ENCODE measurements around the gene OVCH1. TPM values are rescaled to one million over a fixed set of nuclear protein-coding genes. Genes with fewer than 3 reads are reported as not detected.
"Not testable (repeated sequence)": the region's sequence is repeated elsewhere in the genome, so short reads cannot be mapped to it uniquely, and the experiment has no call there.

The OVCH1 gene
- total RNA-seq, 2 experiments from 2014 or later = not detected

DNA sequence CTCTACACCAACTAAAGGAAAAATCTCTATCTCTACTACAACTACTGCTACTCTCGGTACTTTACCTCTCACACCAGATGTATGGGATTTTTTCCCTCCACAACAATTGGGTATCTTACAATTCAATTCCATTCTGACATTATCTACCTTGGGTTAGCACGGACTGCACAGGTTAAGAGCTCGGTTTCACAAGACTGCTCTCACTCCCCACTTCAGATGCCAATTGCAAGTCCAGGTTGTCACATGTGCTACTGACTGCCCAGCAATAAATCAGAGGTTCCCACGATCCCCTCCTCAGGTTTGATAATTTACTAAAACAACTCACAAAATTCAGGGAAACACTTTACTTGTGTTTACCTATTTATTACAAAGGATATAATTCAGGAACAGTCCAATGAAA is 58.0 kb downstream of the OVCH1 start:
- ChIA-PET CTCF (ENCODE audit: unreplicated experiment) (no interaction called here), POLR2A (interaction anchor here (0.6 kb wide), 1 partner anchor 12 kb away, joined by 4 read pairs; no protein-coding TSS in a partner anchor)
- no peak overlapping the region for H3K4me2 ChIP-seq (ENCODE audit: low read length)
- TF ChIP-seq, protein P1, sequence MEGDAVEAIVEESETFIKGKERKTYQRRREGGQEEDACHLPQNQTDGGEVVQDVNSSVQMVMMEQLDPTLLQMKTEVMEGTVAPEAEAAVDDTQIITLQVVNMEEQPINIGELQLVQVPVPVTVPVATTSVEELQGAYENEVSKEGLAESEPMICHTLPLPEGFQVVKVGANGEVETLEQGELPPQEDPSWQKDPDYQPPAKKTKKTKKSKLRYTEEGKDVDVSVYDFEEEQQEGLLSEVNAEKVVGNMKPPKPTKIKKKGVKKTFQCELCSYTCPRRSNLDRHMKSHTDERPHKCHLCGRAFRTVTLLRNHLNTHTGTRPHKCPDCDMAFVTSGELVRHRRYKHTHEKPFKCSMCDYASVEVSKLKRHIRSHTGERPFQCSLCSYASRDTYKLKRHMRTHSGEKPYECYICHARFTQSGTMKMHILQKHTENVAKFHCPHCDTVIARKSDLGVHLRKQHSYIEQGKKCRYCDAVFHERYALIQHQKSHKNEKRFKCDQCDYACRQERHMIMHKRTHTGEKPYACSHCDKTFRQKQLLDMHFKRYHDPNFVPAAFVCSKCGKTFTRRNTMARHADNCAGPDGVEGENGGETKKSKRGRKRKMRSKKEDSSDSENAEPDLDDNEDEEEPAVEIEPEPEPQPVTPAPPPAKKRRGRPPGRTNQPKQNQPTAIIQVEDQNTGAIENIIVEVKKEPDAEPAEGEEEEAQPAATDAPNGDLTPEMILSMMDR (conservative IDR thresholded peaks at IDR 0.05; ENCODE audit: low read length) = no peak
- TF ChIP-seq EZH2phosphoT487 (IDR thresholded peaks at IDR 0.05; ENCODE audit: borderline replicate concordance, low read depth, low read length) = no peak
- no TSS peak for BruUV-seq (replicated peaks)
- H3K9me3 ChIP-seq (ENCODE audit: low read length) = peaks cover 5% of the 10 kb centered on the region; the same call in 1 of the 2 replicates
- no peak overlapping the region for H3K27ac ChIP-seq (ENCODE audit: low read depth, low read length, poor library complexity, severe bottlenecking)
- H3K79me2 ChIP-seq (ENCODE audit: insufficient read depth, low read depth, low read length) = no peaks in the 10 kb centered on the region
- H2AFZ ChIP-seq (ENCODE audit: low read length) = no peak overlapping the region
- H3K4me3 ChIP-seq (ENCODE audit: low read depth, low read length, poor library complexity, severe bottlenecking) = no peak overlapping the region
- H4K20me1 ChIP-seq (ENCODE audit: insufficient read depth, low read length) = no peaks in the 10 kb centered on the region
- intact Hi-C loops (cut with micrococcal nuclease; ENCODE audit: unreplicated experiment) = no loop called here
- H3K4me1 ChIP-seq (ENCODE audit: insufficient read depth, low read length, poor library complexity, severe bottlenecking) = no peaks in the 10 kb centered on the region
- H3K36me3 ChIP-seq (ENCODE audit: insufficient read depth, low read length) = no peaks in the 10 kb centered on the region
- no peak for DNase-seq (ENCODE audit: low spot score)
- H3K9me2 ChIP-seq (ENCODE audit: insufficient read depth, low read length) = no peaks in the 10 kb centered on the region

DNA sequence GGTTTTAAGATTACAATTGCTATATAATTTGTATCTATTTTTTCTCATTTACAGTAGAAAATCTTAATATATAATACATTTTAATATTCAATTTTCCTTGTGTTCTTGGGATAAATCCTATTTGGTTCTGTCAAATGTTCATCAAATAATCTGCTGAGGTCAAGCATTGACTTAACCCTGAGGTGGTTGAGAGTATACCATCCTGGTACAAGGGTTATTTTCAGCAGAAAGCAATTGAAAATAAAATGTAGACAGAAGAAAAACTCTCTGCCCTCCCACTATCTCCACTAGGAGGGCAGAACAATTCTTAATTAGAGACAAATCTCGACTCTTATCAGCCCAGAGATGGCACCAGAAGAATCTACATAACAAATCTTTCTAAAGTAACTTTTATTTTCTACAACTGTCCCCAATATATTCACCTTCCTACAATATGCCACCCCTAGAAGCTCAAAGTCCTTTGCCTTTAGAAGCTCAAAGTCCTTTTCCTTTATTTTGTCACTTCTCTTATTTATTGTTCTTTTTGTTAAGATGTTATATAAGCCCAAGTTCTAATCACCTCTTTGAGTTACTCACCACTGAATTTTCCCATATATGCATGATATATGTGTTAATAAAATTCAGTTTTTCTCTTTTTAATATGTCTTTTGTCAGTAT is 58.6 kb downstream of the OVCH1 start:
- BruUV-seq (replicated peaks) = no TSS peak
- no peak overlapping the region for H3K27ac ChIP-seq (ENCODE audit: low read depth, low read length, poor library complexity, severe bottlenecking)
- no peaks in the 10 kb centered on the region for H3K36me3 ChIP-seq (ENCODE audit: insufficient read depth, low read length)
- no peak for TF ChIP-seq EZH2phosphoT487 (IDR thresholded peaks at IDR 0.05; ENCODE audit: borderline replicate concordance, low read depth, low read length)
- TF ChIP-seq, protein P1 (conservative IDR thresholded peaks at IDR 0.05; ENCODE audit: low read length) = no peak
- ChIA-PET CTCF (ENCODE audit: unreplicated experiment) (no interaction called here), POLR2A (interaction anchor here (0.6 kb wide), 1 partner anchor 11 kb away, joined by 4 read pairs; no protein-coding TSS in a partner anchor)
- H3K9me3 ChIP-seq (ENCODE audit: low read length) = peaks cover 5% of the 10 kb centered on the region; the same call in 1 of the 2 replicates
- no peak overlapping the region for H2AFZ ChIP-seq (ENCODE audit: low read length)
- no peaks in the 10 kb centered on the region for H3K79me2 ChIP-seq (ENCODE audit: insufficient read depth, low read depth, low read length)
- no peak for DNase-seq (ENCODE audit: low spot score)
- intact Hi-C loops (cut with micrococcal nuclease; ENCODE audit: unreplicated experiment) = no loop called here
- no peak overlapping the region for H3K4me2 ChIP-seq (ENCODE audit: low read length)
- no peaks in the 10 kb centered on the region for H3K9me2 ChIP-seq (ENCODE audit: insufficient read depth, low read length)
- no peak overlapping the region for H3K4me3 ChIP-seq (ENCODE audit: low read depth, low read length, poor library complexity, severe bottlenecking)
- H4K20me1 ChIP-seq (ENCODE audit: insufficient read depth, low read length) = no peaks in the 10 kb centered on the region
- no peaks in the 10 kb centered on the region for H3K4me1 ChIP-seq (ENCODE audit: insufficient read depth, low read length, poor library complexity, severe bottlenecking)

DNA sequence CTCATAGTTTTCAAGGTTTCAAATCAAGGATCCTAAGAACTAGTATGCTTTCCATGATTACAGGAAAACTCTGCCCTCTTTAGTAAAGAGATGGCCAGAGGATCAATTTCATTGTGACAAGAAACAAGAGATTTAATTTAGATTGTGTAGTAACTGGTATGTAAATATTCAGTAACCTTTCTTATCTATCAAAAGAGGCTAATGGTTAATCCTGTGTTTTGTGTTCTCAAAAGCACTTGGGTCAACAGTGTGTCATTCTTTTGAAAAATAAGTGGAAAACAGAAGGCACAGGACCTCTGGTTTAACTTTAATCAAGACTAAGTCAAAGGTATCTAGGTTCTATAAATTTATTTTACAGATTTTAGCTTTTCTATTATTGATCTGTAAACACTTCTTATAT is 59.9 kb downstream of the OVCH1 start:
- Histone ChIP-seq H3K4me1 (ENCODE audit: insufficient read depth, low read length, poor library complexity, severe bottlenecking) (no peaks in the 10 kb centered on the region), H3K9me2 (ENCODE audit: insufficient read depth, low read length) (no peaks in the 10 kb centered on the region), H3K4me2 (ENCODE audit: low read length) (no peak overlapping the region), H3K36me3 (ENCODE audit: insufficient read depth, low read length) (no peaks in the 10 kb centered on the region), H3K9me3 (ENCODE audit: low read length) (peaks cover 5% of the 10 kb centered on the region; the same call in 1 of the 2 replicates), H2AFZ (ENCODE audit: low read length) (no peak overlapping the region), H3K4me3 (ENCODE audit: low read depth, low read length, poor library complexity, severe bottlenecking) (no peak overlapping the region), H4K20me1 (ENCODE audit: insufficient read depth, low read length) (no peaks in the 10 kb centered on the region), H3K79me2 (ENCODE audit: insufficient read depth, low read depth, low read length) (no peaks in the 10 kb centered on the region), H3K27ac (ENCODE audit: low read depth, low read length, poor library complexity, severe bottlenecking) (no peak overlapping the region)
- ChIA-PET POLR2A (no interaction called here), CTCF (ENCODE audit: unreplicated experiment) (no interaction called here)
- no peak for DNase-seq (ENCODE audit: low spot score)
- intact Hi-C loops (cut with micrococcal nuclease; ENCODE audit: unreplicated experiment) = no loop called here
- TF ChIP-seq, protein P1 (conservative IDR thresholded peaks at IDR 0.05; ENCODE audit: low read length) = no peak
- no peak for TF ChIP-seq EZH2phosphoT487 (IDR thresholded peaks at IDR 0.05; ENCODE audit: borderline replicate concordance, low read depth, low read length)
- no TSS peak for BruUV-seq (replicated peaks)

DNA sequence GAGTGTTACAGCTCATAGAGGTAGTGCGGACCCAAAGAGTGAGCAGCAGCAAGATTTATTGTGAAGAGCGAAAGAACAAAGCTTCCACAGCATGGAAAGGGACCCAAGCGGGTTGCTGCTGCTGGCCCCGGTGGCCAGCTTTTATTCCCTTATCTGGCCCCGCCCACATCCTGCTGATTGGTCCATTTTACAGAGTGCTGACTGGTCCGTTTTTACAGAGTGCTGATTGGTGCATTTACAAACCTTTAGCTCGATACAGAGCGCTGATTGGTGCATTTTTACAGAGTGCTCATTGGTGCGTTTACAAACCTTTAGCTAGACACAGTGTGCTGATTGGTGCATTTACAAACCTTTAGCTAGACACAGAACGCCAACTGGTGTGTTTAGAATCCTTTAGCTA is 60.7 kb downstream of the OVCH1 start:
- CTCF ChIA-PET (ENCODE audit: unreplicated experiment); H3K9me2 ChIP-seq (ENCODE audit: insufficient read depth, low read length); H4K20me1 ChIP-seq (ENCODE audit: insufficient read depth, low read length); H3K9me3 ChIP-seq (ENCODE audit: low read length); DNase-seq (ENCODE audit: low spot score); H2AFZ ChIP-seq (ENCODE audit: low read length); H3K4me2 ChIP-seq (ENCODE audit: low read length); H3K79me2 ChIP-seq (ENCODE audit: insufficient read depth, low read depth, low read length); H3K4me1 ChIP-seq (ENCODE audit: insufficient read depth, low read length, poor library complexity, severe bottlenecking); H3K36me3 ChIP-seq (ENCODE audit: insufficient read depth, low read length); H3K27ac ChIP-seq (ENCODE audit: low read depth, low read length, poor library complexity, severe bottlenecking); intact Hi-C loops (cut with micrococcal nuclease; ENCODE audit: unreplicated experiment); BruUV-seq (replicated peaks); H3K4me3 ChIP-seq (ENCODE audit: low read depth, low read length, poor library complexity, severe bottlenecking): not testable (repeated sequence)
- POLR2A ChIA-PET = interaction anchor here (0.6 kb wide), 1 partner anchor 46 kb away, joined by 3 read pairs; no protein-coding TSS in a partner anchor
